Activated CD4-positive, alpha-beta T cell treated with anti-CD3 and anti-CD28 coated beads, Interleukin-2, amount 50 U/mL, for 48 hours (primary cell): ENCODE measurements around the gene IFNLR1.
A peak's percentile ranks its signal among the peaks of the same experiment; 100 is the strongest.

Experiments
- DNase-seq, 2 experiments: peaks; one replicate each; pipeline ENCODE4 v3.0.0-alpha.2; 2020

IFNLR1 gene

DNA sequence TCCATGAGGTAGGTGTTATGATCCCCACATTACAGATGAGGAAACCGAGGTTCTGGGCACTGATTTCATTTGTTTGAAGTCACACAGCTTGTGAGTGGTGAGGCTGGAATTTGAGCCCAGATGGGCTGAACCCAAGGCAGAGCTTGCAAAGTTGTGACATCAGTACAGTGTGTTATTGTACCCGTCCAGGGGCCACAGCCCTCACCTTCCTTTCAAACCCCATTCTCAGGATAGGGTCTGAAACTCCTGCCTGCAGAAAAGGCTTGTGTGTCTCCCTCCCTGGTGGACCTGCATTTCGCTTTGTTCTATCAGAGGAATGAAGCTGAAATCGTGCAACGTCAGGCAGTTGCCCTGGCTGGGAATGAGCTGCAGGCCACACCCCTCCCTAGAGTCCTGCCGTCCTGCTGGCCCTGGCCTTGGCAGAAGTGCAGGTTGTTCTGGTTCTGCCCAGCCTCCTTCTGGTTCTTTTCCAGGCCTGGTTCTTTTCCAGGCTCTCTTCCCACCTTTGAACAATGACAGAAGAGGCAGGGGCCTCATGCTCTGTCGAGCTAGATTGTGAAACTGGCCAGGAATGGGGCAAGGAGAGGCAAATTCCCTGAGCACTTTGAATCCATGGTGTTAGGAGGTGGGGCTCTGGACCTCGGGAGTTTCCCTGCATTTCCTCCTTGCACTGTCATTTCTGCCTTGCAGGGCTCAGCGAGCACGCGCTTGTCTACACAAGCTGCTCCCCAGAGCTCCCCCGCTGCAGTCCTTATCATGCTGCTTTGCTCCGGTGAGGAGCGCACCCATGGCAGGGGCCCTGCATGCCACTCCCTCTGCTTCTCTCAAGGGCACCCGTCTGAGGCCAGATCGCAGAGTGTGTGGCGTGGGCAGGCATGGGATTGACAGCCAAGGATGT, 67.0 kb downstream of the IFNLR1 start:
- no peak for DNase-seq

DNA sequence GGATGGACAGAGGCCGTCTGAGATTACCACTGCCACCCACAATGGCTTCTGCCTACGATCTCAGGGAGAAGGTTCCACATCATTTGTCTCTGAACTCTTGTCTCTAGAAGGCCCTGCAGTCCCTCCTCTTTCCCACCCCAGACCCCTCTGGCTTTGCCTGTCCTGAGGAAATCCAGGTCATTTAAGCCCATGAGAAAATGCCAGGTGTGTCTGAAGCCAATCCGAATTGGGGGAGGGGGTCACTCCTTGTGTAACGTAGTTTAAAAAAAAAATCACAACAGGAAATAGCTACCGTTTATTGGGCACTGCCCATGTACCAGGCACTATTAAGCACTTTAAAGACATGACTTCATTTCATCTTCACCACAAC, 67.6 kb downstream of the IFNLR1 start:
- no peak for DNase-seq

DNA sequence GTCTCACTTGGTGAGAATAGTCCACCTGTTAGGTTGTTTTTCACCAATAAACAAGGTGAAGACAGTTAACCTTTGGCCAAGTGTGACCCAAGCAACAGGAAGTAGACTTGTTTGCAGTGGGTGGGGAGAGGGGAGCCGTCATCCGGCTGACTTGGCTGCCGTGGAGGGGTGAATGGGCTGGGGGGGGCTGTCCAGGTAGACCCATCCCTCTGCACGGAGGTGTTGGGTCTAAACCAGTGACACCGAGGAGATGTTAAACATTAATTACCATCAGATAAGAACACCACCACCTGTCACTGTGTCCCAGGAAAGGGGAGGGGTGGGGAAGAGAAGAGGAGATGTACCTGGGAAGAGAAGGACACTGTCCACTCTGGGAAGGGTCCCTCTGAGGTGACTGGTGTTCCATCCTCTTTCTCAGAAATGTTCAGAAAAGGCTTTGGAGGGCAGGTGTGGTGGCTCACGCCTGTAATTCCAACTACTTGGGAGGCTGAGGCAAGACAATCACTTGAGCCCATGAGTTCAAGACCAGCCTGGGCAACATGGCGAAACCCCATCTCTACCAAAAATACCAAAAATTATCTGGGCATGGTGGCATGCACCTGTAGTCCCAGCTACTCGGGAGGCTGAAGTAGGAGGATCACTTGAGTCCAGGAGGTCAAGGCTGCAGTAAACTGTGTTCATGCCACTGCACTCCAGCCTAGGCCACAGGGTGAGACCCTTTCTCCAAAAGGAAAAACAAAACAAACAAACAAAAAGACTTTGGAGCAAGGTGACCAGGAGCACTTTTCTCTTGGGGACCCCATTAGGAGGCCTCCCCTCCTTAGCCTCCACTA, 68.5 kb downstream of the IFNLR1 start:
- DNase-seq, result no peak

DNA sequence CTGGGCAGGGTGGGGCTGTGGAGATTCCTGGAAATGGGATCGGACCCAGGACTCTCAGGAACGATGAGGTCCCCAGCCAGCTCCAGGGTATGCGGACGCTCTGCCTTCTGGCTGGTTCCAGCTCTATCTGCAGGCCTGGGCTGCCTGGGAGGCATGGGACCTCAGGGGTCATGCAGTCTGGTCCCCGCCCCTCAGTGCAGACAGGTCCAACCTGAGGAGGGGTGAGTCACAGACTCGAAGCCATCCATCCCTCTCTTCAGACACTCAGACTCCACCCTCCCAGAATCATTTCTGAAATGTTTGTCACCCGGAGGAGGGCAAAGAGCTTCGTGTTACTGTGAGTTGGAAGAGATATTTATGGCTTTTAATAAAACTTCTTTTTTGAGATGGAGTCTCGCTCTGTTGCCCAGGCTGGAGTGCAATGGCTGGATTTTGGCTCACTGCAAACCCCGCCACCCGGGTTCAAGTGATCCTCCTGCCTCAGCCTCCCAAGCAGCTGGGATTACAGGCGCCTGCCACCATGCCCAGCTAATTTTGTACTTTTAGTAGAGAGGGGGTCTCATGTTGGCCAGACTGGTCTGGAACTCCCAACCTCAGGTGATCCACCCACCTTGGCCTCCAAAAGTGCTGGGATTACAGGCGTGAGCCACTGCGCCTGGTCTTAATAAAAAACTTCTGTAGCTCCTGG, 69.2 kb downstream of the IFNLR1 start:
- DNase-seq, result no peak

DNA sequence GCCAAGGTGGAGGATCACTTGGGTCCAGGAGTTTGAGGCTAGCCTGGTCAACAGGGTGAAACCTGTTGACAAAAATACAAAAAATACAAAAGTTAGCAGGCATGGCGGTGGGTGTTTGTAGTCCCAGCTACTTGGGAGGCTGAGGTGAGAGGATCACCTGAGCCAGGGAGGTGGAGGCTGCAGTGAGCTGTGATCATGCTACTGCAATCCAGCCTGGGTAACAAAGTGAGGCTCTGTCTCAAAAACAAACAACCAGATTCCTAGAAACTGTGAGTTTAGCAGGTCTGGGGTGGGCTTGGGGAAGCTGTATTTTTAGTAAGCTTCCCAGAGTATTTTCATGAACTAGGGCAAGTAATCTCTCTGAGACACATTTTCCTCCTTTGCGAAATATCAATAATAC, 70.0 kb downstream of the IFNLR1 start:
- DNase-seq, result no peak

DNA sequence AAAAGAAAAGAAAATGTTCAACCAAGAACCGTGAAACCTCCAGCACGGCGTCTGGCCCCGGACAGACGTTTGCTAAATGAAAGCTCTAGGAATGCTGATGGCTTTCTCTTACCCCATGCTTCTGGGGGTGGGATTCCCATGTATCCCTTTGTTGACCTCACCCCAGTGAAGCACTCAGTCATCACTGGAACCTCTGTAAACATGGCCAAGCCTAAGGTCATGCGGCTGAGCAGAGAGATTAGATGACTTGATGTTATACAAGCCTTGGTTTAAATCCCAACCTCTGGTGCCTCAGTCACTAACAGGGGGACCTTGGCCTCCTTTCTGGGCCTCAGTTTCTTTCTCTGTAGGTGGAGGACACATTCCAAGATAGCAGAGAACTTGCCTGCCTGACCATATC, 72.3 kb downstream of the IFNLR1 start:
- no peak for DNase-seq

DNA sequence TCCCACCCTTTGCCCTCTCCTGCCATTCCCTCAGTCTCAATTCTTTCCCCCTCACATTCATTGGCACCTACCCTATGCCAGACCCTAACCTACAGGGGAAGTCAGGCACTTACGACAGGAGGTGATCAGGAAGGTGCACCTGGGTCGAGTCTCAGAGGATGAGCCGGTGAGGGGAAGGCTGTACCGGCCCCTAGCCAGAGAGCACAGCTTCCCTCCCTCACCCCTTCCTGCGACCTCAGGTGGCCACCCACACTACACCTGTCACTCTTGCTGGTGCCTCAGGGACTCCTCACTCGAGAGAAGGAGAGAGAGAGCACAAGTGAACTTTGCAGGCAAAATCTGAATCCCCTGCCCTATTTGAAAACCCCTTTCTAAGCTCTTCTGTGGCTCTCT, 73.5 kb downstream of the IFNLR1 start:
- no peak for DNase-seq

DNA sequence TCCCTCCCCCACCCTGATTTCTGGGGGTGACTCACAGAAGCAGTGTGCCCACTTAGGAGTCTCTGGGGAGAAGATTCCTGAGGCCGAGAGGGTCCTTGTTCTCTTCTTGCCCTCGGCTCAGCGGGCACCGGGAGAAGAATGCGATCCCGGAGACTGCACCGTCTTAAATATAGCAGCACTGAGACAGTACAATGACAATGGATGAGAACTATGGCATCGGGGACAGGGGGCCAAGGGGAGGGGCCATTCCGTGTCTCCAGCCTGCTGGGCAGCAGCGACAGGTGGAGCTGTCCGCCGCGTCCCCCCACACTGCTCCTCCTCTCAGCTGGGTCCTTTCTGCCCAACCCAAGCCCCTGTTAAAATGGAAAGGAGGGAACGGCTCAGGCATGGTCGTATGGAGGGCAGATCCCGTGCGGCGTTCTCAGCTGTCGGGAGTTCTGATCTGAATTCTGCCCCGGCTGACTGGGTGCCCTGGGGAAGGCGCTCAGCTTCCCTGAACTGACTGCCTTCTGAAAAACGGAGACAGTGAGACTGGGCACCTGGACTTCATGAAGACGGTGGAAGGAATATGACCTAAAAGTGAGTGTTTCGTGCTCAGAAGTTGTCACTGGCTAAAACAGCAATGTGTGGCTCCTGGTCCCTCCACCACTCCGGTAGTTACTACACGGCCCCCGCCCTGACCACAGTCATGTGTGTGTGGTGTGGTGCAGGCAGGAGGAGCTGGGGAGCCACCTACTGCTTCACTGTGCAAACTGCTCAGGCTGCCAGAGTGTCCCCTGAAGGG, 74.9 kb downstream of the IFNLR1 start, which contains the start of gene MYOM3:
TSS of gene MYOM3 (minus strand) at position 140 of the 784 bp plus-strand sequence. CDS start 3,499 bp downstream, outside the sequence.
- peak; percentile 54 to 63 for DNase-seq

DNA sequence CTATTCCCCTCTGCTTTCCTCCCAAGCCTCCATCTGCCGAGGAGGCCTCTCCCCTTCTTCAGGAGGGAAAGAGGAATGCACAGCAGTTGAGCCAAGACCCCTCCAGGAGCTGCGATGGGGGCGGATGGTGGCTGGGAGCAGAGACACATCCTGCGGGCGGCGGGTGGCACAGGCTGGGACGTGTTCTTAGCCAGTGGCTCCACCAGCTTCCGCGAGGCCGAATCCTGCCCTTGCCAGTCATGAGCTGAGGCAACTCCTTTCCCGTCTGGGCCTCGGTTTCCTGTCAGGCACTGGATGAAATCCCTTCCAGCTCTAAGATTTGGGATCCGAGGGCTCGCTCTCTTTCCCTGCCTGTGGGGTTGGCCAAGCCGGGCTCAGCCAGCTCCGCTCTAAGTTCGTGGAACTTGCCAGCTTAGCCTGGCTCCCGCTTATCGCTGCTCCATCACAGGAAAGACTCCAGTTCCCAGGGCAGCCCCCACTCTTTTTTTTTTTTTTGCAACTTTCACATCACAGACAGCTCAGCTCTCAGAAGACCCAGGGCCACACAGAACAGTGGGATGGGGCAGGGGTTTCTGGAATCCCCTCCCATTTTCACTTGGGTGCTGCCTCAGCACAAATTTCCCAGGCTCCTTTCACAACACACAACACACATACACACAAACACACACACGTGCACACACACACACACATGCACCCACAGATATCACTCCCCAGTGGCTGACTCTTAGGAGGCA, 75.7 kb downstream of the IFNLR1 start:
- no peak for DNase-seq

DNA sequence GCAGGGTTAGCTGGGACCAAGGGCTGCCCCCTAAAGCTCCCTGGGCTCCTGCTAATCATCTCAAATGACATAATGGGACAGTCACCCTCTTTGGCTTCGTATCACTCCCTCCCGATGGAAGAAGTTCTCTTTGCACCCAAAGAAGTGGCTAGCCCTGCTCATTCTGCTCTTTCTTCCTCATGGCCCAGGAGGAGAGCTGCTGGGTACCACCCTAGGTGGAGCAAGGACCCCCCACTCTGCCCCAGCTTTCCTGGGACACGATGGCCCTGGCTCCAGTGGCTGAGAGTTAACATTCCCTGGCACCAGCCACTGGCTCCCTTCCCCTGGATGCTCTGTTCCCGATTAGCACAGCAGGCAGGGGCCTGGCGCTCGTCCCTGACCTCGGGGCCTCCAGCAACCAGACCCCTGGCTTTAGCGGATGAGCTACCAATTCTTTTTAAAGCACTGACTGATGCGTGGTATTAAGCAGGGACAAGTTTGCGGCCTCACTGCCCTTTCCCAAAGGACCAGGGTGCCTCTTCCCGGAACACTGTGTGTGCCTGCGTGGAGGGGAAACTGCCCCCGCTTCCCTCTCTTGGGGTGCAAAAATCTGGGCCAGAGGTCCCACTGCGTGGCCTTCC, 76.3 kb downstream of the IFNLR1 start:
- no peak for DNase-seq

DNA sequence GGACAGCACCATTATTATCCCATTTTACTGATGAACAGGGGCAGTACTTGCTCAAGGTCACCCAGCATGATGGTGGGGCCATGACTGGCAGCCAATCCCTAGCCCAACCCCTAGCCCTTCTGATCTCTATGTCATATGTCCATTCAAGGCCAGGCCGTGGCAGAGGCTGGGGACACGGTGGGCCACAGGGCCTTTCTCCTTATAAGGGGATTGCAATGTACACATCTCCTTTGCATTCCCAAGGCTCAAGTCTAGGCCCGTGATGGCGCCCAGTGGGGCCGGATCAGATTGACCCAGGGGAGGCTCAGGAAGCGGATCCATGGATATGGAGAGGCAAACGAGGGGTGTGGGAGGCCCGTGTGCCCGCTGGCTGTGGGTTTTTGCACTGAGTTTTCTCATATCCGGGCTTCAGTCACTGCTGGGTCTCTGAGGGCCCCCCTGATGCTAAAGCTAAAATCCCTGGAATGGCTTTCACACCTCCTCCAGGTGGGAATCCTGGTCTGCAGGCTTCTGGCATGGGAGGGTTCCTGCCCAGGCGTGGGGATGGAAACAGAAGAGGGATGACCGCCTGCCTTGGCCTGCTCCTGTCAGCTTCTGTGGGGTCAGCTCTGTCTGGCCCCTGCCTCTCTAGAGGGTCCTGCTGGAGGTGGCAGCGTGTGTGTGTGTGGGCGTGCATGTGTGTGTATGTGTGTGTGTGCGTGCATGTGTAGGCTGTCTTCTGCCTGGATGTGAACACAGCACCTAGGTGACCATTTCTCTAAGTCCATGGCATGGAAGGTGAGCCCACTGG, 77.2 kb downstream of the IFNLR1 start:
- DNase-seq, result no peak

DNA sequence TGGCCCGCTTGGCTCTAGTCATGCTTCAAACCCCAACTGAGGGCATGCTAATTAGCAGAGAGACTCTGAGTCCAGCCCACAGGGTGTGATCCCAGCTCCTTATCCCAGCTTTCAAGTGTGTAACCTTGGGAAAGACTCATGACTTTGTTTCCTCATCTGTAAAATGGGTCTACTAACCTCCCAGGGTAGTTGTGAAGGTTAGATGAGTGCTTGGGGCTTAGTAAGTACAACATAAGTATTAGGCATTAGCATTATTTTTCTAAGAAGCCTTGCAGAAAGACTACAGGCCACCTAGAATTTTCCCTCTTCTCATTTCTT, 78.0 kb downstream of the IFNLR1 start:
- no peak for DNase-seq

DNA sequence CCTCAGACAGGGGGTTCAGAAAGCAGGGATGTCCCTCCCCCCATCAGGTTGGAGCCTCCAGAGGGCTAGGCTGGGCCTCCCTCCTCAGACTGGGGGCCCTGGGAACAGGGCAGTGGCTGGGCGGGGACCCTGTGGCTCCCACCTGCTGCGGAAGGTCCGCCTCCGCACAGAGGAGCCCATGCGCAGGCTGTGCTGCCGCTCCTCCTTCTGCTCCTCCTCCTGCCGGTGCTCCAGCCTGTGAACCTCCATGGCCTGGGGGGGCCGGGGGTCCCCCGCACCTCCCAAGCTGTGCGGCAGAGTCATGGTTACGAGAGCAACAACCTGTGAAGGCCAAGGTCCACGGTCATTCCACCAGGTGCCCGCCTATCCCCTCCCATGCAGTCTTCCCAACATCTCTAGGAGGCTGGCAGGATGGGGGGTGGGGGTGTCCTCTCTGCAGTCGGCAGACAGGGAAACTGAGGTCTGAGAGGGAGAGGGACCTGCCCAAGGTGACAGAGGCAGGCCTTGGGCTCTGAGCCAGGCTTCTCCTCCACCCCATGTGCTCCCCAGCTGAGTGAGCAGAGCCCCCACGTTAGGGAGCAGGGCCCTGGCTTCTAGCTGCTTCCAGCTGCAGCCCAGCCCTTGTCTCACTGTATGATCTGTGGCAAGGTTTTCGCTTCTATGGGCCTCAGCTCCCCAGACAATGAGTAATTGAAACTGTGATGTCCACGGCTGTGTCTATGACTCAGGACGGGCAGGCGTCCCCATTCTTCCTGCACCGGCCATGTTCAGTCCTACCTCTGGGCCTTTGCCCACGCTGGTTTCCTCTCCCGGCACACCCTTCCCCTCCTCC, 78.5 kb downstream of the IFNLR1 start:
- peak; percentile 17 to 32 for DNase-seq

DNA sequence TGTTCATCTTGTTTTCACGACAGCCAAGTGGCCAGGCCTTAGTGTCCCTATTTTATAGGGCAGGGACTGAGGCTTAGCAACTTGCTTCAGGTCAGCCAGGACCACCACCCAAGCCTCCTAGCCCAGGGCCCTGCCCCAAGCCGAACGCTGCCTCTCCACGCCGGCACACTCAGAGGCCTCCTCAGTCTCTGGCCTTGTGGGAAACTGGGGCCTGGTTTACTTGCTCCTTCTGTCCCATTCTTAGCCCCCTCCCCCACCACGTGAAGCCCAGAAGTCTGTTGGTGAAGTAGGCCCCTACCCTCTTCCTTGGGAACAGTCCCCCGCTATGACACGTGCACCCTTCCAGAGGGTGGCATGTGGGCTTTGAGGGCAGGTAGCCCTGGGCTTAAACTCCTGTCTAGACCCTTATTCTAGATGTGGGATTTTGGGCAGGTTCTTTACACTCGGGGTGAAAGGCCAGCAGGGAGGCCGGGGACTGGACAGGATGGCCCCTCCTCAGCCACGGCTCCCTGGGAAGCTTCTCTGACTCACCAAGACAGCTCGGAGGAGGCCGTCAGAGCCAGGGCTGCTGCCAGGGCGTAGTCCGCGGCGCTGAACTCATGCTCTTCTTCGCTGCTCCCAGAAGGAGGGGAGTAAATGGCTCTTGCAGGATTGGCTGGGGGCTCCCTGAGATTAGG, 79.5 kb downstream of the IFNLR1 start:
- no peak for DNase-seq

DNA sequence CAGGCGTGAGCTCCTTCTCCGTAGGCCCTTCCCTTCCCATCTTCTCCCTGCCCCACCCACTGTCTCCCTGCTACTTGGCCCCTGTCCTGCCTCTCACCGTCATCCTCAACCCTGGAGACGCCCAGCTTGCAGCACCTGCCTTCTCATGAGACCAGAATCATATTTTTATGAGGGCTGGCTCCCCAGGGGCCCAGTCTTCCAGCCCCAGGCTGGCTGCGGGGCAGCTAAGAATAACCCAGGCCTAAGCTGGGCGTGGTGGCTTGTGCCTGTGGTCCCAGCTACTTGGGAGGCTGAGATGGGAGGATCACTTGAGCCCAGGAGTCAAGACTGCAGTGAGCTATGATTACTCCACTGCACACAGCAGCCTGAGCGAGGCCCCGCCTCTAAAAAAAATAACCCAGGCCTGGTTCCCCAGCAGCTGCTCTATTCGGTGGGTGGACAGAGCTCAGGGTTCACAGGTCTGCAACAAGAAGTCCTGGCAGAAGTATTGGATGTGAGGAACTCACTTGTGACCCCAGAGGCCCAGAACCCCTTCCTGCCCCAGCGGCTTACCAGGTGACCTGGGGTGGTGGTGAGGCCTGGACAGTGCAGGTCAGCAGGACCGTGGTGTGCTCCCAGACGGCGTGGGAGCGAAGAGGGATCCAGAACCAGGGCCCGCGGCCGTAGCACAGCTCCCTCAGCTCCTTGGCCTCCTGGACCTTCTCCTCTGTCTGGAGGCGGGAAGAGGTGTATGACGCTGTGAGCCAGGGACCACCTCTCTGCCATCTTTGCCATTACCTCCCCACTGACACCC, 81.5 kb downstream of the IFNLR1 start:
- DNase-seq, result no peak

DNA sequence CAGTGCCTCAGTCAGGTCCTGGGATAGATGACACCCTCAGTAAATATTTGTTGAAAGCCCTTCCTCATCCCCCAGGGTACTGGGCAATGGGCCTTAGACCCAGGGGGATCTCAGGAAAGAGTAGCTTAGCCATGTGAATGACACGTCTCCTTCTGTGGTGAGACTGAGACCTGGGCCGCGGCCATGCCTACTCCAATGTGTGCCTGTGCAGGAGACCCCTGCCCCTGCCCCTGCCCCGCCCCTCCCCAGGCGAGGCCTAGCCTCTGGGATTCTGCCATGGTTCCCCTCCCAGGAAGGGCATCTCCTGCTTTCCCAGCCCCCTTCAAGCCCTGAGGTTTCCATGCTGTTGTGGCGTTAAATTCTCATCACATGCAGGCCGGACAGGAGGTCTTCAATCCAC, 82.2 kb downstream of the IFNLR1 start:
- no peak for DNase-seq
